ENCODE measurements around the gene RAE1.

DNA sequence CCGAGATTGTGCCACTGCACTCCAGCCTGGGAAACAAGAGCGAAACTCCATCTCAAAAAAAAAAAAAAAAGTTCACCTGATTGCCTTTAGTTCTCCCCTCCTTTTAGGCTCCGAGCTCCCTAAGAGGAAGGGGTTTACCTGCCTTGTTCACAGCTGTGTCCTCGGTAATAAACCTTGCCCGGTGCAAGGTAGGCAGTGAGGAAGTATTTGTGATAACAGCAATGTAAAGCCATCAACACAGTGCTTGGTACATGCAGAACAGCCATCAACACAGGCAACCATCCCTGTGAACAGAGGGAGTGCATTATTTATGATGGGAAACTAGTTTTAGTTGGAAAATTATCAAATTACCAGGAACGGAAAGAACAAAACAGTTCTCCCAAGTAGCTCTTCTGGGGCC is 23.2 kb upstream of the RAE1 start:
- no peak for TF ChIP-seq POLR2A (IDR thresholded peaks at IDR 0.05)
- TF ChIP-seq, protein P1, sequence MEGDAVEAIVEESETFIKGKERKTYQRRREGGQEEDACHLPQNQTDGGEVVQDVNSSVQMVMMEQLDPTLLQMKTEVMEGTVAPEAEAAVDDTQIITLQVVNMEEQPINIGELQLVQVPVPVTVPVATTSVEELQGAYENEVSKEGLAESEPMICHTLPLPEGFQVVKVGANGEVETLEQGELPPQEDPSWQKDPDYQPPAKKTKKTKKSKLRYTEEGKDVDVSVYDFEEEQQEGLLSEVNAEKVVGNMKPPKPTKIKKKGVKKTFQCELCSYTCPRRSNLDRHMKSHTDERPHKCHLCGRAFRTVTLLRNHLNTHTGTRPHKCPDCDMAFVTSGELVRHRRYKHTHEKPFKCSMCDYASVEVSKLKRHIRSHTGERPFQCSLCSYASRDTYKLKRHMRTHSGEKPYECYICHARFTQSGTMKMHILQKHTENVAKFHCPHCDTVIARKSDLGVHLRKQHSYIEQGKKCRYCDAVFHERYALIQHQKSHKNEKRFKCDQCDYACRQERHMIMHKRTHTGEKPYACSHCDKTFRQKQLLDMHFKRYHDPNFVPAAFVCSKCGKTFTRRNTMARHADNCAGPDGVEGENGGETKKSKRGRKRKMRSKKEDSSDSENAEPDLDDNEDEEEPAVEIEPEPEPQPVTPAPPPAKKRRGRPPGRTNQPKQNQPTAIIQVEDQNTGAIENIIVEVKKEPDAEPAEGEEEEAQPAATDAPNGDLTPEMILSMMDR (IDR thresholded peaks at IDR 0.05 in 4 of 5, conservative IDR thresholded peaks at IDR 0.05 in 1 of 5) = no peak
